Measurements from ENCODE around the gene IRF2BPL. TPM values are rescaled to one million over a fixed set of nuclear protein-coding genes. Genes with fewer than 3 reads are reported as not detected.
A peak's percentile ranks its signal among the peaks of the same experiment; 100 is the strongest.

The IRF2BPL gene
- total RNA-seq, result 10 to 100 TPM; 11.7 to 18.1 (median 13.7) TPM
- long read RNA-seq, result 0 reads

GRCh38 chr14:77028384-77029231 lies at the start of gene IRF2BPL:
IRF2BPL (minus strand) TSS chr14:77028708; CDS start chr14:77027792, 916 bp downstream.
- Histone ChIP-seq H3K27me3 (no peaks in the 10 kb centered on the region), H3K9me3 (no peaks in the 10 kb centered on the region), H3K4me3 (peak within 1 kb of the TSS; percentile 64 to 92 (median 73)), H3K4me1 (peaks cover 0 to 64% (median 25%) of the 10 kb centered on the region in 4 donors), H3K36me3 (no peaks in the 10 kb centered on the region), H3K27ac (peak within 1 kb of the TSS; percentile 100)
- WGBS (ENCODE audit: insufficient coverage, low coverage, low lambda C conversion rate, missing lambda C conversion rate), result under 1% methylated on average over 25 of the region's 84 CpGs
- DNase-seq (peak; percentile 99 to 100 (median 99)), ATAC-seq (peak; percentile 54 to 76 (median 64))
- intact Hi-C loops (cut with DNase I), result loop anchor here in 1 of 2 donors (10.0 kb wide), 1 partner anchor 74 kb away; no protein-coding TSS in a partner anchor
- no peak for TF ChIP-seq CTCF (IDR thresholded peaks at IDR 0.05)
- TF ChIP-seq POLR2A (IDR thresholded peaks at IDR 0.05), result peak; percentile 99

GRCh38 chr14:77077040-77077439 lies 48.5 kb upstream of the IRF2BPL start:
- H3K4me1 ChIP-seq, result peaks cover 0 to 21% (median 4%) of the 10 kb centered on the region in 4 donors
- no peak for DNase-seq
- no peaks in the 10 kb centered on the region for H3K9me3 ChIP-seq
- H3K27ac ChIP-seq, result peak overlapping the region; percentile 85 to 94 (median 87)
- no peaks in the 10 kb centered on the region for H3K27me3 ChIP-seq
- TF ChIP-seq CTCF (IDR thresholded peaks at IDR 0.05) (no peak), POLR2A (IDR thresholded peaks at IDR 0.05) (no peak)
- no peaks in the 10 kb centered on the region for H3K36me3 ChIP-seq
- no peak overlapping the region for H3K4me3 ChIP-seq
- WGBS (ENCODE audit: insufficient coverage, low coverage, low lambda C conversion rate, missing lambda C conversion rate), result 83% methylated on average over 3 of the region's 3 CpGs
- intact Hi-C loops (cut with DNase I), result no loop called here
- peak; percentile 4 to 19 (median 8) for ATAC-seq

GRCh38 chr14:77076113-77076631 lies 47.7 kb upstream of the IRF2BPL start:
- Histone ChIP-seq H3K9me3 (no peaks in the 10 kb centered on the region), H3K4me1 (peaks cover 0 to 24% (median 6%) of the 10 kb centered on the region in 4 donors), H3K36me3 (no peaks in the 10 kb centered on the region), H3K27me3 (no peaks in the 10 kb centered on the region), H3K27ac (peak overlapping the region; percentile 85 to 94 (median 87)), H3K4me3 (peak overlapping the region in 2 of 3 donors; percentile 31 to 38)
- DNase-seq (peak; percentile 71 to 87 (median 83)), ATAC-seq (peak; percentile 85 to 88 (median 86))
- WGBS (ENCODE audit: insufficient coverage, low coverage, low lambda C conversion rate, missing lambda C conversion rate), result 12% methylated on average over 10 of the region's 10 CpGs
- TF ChIP-seq CTCF (IDR thresholded peaks at IDR 0.05), result no peak
- TF ChIP-seq POLR2A (IDR thresholded peaks at IDR 0.05), result peak; percentile 75
- intact Hi-C loops (cut with DNase I), result no loop called here

- Histone ChIP-seq H3K36me3 (no peaks in the 10 kb centered on the region), H3K27ac (peak overlapping the region; percentile 85 to 94 (median 87)), H3K27me3 (no peaks in the 10 kb centered on the region), H3K9me3 (no peaks in the 10 kb centered on the region), H3K4me1 (peaks cover 0 to 28% (median 6%) of the 10 kb centered on the region in 4 donors), H3K4me3 (peak overlapping the region in 1 of 3 donors; percentile 38)
- ATAC-seq, result no peak
- no peak for TF ChIP-seq POLR2A (IDR thresholded peaks at IDR 0.05)
- no peak for TF ChIP-seq CTCF (IDR thresholded peaks at IDR 0.05)
- DNase-seq, result no peak
- intact Hi-C loops (cut with DNase I), result no loop called here
These were observed 46.5 kb upstream of the IRF2BPL start for GRCh38 chr14:77074969-77075368.
